IMR-90 (cell line): ENCODE results near the gene ESM1. TPM values are rescaled to one million over a fixed set of nuclear protein-coding genes. Genes with fewer than 3 reads are reported as not detected.

Source experiments
- ATAC-seq: fragments of 200-7000 bp; cut with Tn5 transposase; 2 replicates; pipeline ENCODE4 v1.9.1; 2020; ENCODE audit warnings: low read depth, mild to moderate bottlenecking, moderate library complexity
- BruUV-seq: library from RNA; stranded (reverse); fragments of 400-500 nt; replicated peaks from 2 replicates; lab custom pipeline; 2021; lab: Mats Ljungman, UMichigan
- CTCF ChIA-PET: fragments of 300-600 bp; formaldehyde crosslinking; extraction: SDS; loops from one replicate; lab custom pipeline; 2021; ENCODE audit warnings: antibody characterized with exemption; lab: Yijun Ruan, JAX
- POLR2A ChIA-PET: fragments of 300-600 bp; sonication (Branson Sonifier 250); formaldehyde crosslinking; loops from one replicate; lab custom pipeline; 2022; ENCODE audit warnings: antibody characterized with exemption; ENCODE audit not compliant: unreplicated experiment; lab: Charles Lee
- DNase-seq: peaks from one replicate; pipeline ENCODE4 v3.0.0; 2013
- H2AFZ ChIP-seq: replicated peaks from 2 replicates; pipeline ENCODE3; 2013; ENCODE audit warnings: low read length, mild to moderate bottlenecking; ENCODE audit not compliant: poor library complexity
- H2AK5ac ChIP-seq: 2 replicates; pipeline ENCODE4 v1.6.1; 2013; ENCODE audit warnings: low read depth, low read length, inconsistent platforms
- H2AK9ac ChIP-seq: replicated peaks from 2 replicates; pipeline ENCODE3; 2013; ENCODE audit warnings: mild to moderate bottlenecking, low read depth, low read length, moderate library complexity; ENCODE audit not compliant: poor library complexity
- H2BK120ac ChIP-seq: 2 replicates; pipeline ENCODE4 v1.6.1; 2013; ENCODE audit warnings: low read depth, low read length, inconsistent platforms
- H2BK15ac ChIP-seq: 3 replicates; pipeline ENCODE4 v1.6.1; 2013; ENCODE audit warnings: low read depth, low read length, inconsistent platforms
- H2BK20ac ChIP-seq: 2 replicates; pipeline ENCODE4 v1.6.1; 2013; ENCODE audit warnings: low read depth, mild to moderate bottlenecking, inconsistent platforms, low read length, moderate library complexity
- H2BK5ac ChIP-seq: 2 replicates; pipeline ENCODE4 v1.6.1; 2013; ENCODE audit warnings: mild to moderate bottlenecking, low read depth, low read length, inconsistent platforms; ENCODE audit not compliant: poor library complexity, severe bottlenecking
- H3K14ac ChIP-seq: replicated peaks from 2 replicates; pipeline ENCODE4 v1.6.1; 2013; ENCODE audit warnings: low read depth, low read length, inconsistent platforms
- H3K18ac ChIP-seq: 2 replicates; pipeline ENCODE4 v1.6.1; 2013; ENCODE audit warnings: low read depth, low read length, control low read depth
- H3K23ac ChIP-seq: 2 replicates; pipeline ENCODE4 v1.6.1; 2013; ENCODE audit warnings: low read depth, low read length, inconsistent platforms
- H3K27ac ChIP-seq: 2 replicates; pipeline ENCODE4 v1.5.1; 2013; ENCODE audit warnings: mild to moderate bottlenecking, control low read depth, low read length; ENCODE audit not compliant: insufficient read depth
- H3K27me3 ChIP-seq: 2 replicates; pipeline ENCODE4 v1.6.1; 2013; ENCODE audit warnings: low read length; ENCODE audit not compliant: control insufficient read depth, insufficient read depth
- H3K36me3 ChIP-seq: 2 replicates; pipeline ENCODE4 v1.6.1; 2013; ENCODE audit warnings: low read length, mixed read lengths; ENCODE audit not compliant: control insufficient read depth, insufficient read depth
- H3K4ac ChIP-seq: 2 replicates; pipeline ENCODE4 v1.6.1; 2013; ENCODE audit warnings: low read depth, low read length, inconsistent platforms
- H3K4me1 ChIP-seq: 2 replicates; pipeline ENCODE4 v1.6.1; 2013; ENCODE audit warnings: low read length, mixed read lengths; ENCODE audit not compliant: control insufficient read depth, insufficient read depth
- H3K4me2 ChIP-seq: 2 replicates; pipeline ENCODE4 v1.6.1; 2013; ENCODE audit warnings: low read depth, mild to moderate bottlenecking, control low read depth, low read length, moderate library complexity
- H3K4me3 ChIP-seq: 2 replicates; pipeline ENCODE4 v1.5.1; 2013; ENCODE audit warnings: low read depth, mild to moderate bottlenecking, control low read depth, low read length, moderate library complexity; ENCODE audit not compliant: insufficient read depth
- H3K56ac ChIP-seq: 2 replicates; pipeline ENCODE4 v1.6.1; 2013; ENCODE audit warnings: low read length, inconsistent platforms; ENCODE audit not compliant: insufficient read depth; ENCODE audit errors: extremely low read depth
- H3K79me1 ChIP-seq, 2 experiments: 2 replicates each; pipeline ENCODE4 v1.6.1; 2013; ENCODE audit warnings: low read length in 2 of 2, inconsistent platforms in 1 of 2, low read depth in 1 of 2
- H3K9ac ChIP-seq: 2 replicates; pipeline ENCODE4 v1.6.1; 2013; ENCODE audit warnings: low read depth, low read length, control low read depth
- H3K9me1 ChIP-seq: 2 replicates; pipeline ENCODE4 v1.6.1; 2013; ENCODE audit warnings: low read length, inconsistent platforms; ENCODE audit not compliant: insufficient read depth
- H3K9me3 ChIP-seq: 2 replicates; pipeline ENCODE4 v1.6.1; 2013; ENCODE audit warnings: low read length; ENCODE audit not compliant: control insufficient read depth, insufficient read depth
- H4K20me1 ChIP-seq: 2 replicates; pipeline ENCODE4 v1.6.1; 2013; ENCODE audit warnings: low read length, inconsistent platforms; ENCODE audit not compliant: insufficient read depth
- H4K5ac ChIP-seq: 2 replicates; pipeline ENCODE4 v1.6.1; 2013; ENCODE audit warnings: mild to moderate bottlenecking, low read depth, low read length, control low read depth
- H4K8ac ChIP-seq, 2 experiments: 2 replicates each; pipeline ENCODE4 v1.6.1; 2013; ENCODE audit warnings: low read depth in 2 of 2, low read length in 2 of 2, control low read depth in 1 of 2, inconsistent platforms in 1 of 2
- H4K91ac ChIP-seq: 2 replicates; pipeline ENCODE4 v1.6.1; 2013; ENCODE audit warnings: low read depth, low read length, inconsistent platforms; ENCODE audit not compliant: insufficient read depth
- BHLHE40 ChIP-seq: fragments of 150-350 bp; IDR thresholded peaks from 2 replicates; pipeline ENCODE4 v1.6.1; 2016; ENCODE audit warnings: mild to moderate bottlenecking, low read depth, low read length
- CEBPB ChIP-seq: IDR thresholded peaks from 2 replicates; pipeline ENCODE4 v1.6.1; 2012; ENCODE audit warnings: low read depth, low read length, improper control_type of control experiment
- CHD1 ChIP-seq: IDR thresholded peaks from 2 replicates; pipeline ENCODE4 v1.6.1; 2012; ENCODE audit warnings: low read depth, low read length, improper control_type of control experiment
- CTCF ChIP-seq: conservative IDR thresholded peaks from 2 replicates; pipeline ENCODE4 v1.5.1; 2012; ENCODE audit warnings: mild to moderate bottlenecking, low read depth, low read length, improper control_type of control experiment
- FOS ChIP-seq: fragments of 150-350 bp; IDR thresholded peaks from 2 replicates; pipeline ENCODE4 v1.6.1; 2016; ENCODE audit warnings: low read depth, low read length
- MAFK ChIP-seq: IDR thresholded peaks from 2 replicates; pipeline ENCODE4 v1.6.1; 2012; ENCODE audit warnings: low read depth, low read length, improper control_type of control experiment
- MAZ ChIP-seq: IDR thresholded peaks from 2 replicates; pipeline ENCODE4 v1.6.1; 2012; ENCODE audit warnings: low read depth, mild to moderate bottlenecking, low read length, improper control_type of control experiment, moderate library complexity, borderline replicate concordance
- MXI1 ChIP-seq: IDR thresholded peaks from 2 replicates; pipeline ENCODE4 v1.6.1; 2012; ENCODE audit warnings: low read depth, mild to moderate bottlenecking, low read length, moderate library complexity, borderline replicate concordance
- NFE2L2 ChIP-seq: fragments of 150-350 bp; IDR thresholded peaks from 2 replicates; pipeline ENCODE4 v1.6.1; 2016; ENCODE audit warnings: low read depth, mild to moderate bottlenecking, low read length
- POLR2A ChIP-seq: IDR thresholded peaks from 2 replicates; pipeline ENCODE4 v1.6.1; 2012; ENCODE audit warnings: mild to moderate bottlenecking, low read depth, low read length
- RAD21 ChIP-seq: IDR thresholded peaks from 2 replicates; pipeline ENCODE4 v1.6.1; 2012; ENCODE audit warnings: low read length, improper control_type of control experiment
- RCOR1 ChIP-seq: IDR thresholded peaks from 2 replicates; pipeline ENCODE4 v1.6.1; 2012; ENCODE audit warnings: mild to moderate bottlenecking, low read length, improper control_type of control experiment; ENCODE audit not compliant: insufficient replicate concordance
- RFX5 ChIP-seq: IDR thresholded peaks from 2 replicates; pipeline ENCODE4 v1.8.0; 2012; ENCODE audit warnings: low read depth, mild to moderate bottlenecking, low read length, moderate library complexity
- SMC3 ChIP-seq: fragments of 150-350 bp; IDR thresholded peaks from 2 replicates; pipeline ENCODE4 v1.6.1; 2016; ENCODE audit warnings: low read depth, mild to moderate bottlenecking, antibody characterized with exemption, low read length, moderate library complexity
- USF2 ChIP-seq: fragments of 150-350 bp; IDR thresholded peaks from 2 replicates; pipeline ENCODE4 v1.6.1; 2017; ENCODE audit warnings: mild to moderate bottlenecking, antibody characterized with exemption, low read length, low read depth
- WGBS, 2 experiments: methylation state at CpG; one replicate each; pipeline versions ENCODE4 v1.1.5 to v1.1.7; 2013; ENCODE audit warnings: missing lambda C conversion rate in 2 of 2; ENCODE audit not compliant: insufficient read length in 1 of 2; ENCODE audit errors: extremely low coverage in 2 of 2; 5-methylcytosine and 5-hydroxymethylcytosine counted together
- dilution Hi-C: fragments of 300-500 bp; cut with HindIII; formaldehyde crosslinking; loops from one replicate; pipeline ENCODE4 v1.14.3; 2018; ENCODE audit warnings: low sequenced_read_pairs; ENCODE audit not compliant: unreplicated experiment
- in situ Hi-C: fragments of 300-500 bp; cut with MboI; formaldehyde crosslinking; loops from 3 replicates; pipeline ENCODE4 v1.14.3; 2019; ENCODE audit warnings: low sequenced_read_pairs, inconsistent platforms, mixed read lengths
- intact Hi-C: fragments of 100-400 bp; cut with micrococcal nuclease; formaldehyde crosslinking; loops from 2 replicates; pipeline ENCODE4 v1.10.0; 2022
- polyA plus RNA-seq, 3 experiments: library from polyadenylated mRNA; depleted of rRNA; stranded (reverse); fragments of >200 nt; gene quantifications; 2 replicates each; pipeline ENCODE4 v1.2.3, GENCODE V29; 2012; ENCODE audit warnings: low replicate concordance in 1 of 3
- total RNA-seq: library from RNA; depleted of rRNA; stranded (reverse); fragments of >200 nt; gene quantifications from 2 replicates; pipeline ENCODE4 v1.2.3, GENCODE V29; 2012
- TF ChIP-seq, protein P1 (sequence below): fragments of 150-350 bp; IDR thresholded peaks from 2 replicates; pipeline ENCODE4 v1.6.1; 2016; ENCODE audit warnings: low read depth, mild to moderate bottlenecking, low read length, moderate library complexity, borderline replicate concordance

The ESM1 gene
- total and polyA plus RNA-seq, 2 of the 4 experiments (the other 2 are of a cell fraction), result 7.1 to 10.2 TPM

DNA sequence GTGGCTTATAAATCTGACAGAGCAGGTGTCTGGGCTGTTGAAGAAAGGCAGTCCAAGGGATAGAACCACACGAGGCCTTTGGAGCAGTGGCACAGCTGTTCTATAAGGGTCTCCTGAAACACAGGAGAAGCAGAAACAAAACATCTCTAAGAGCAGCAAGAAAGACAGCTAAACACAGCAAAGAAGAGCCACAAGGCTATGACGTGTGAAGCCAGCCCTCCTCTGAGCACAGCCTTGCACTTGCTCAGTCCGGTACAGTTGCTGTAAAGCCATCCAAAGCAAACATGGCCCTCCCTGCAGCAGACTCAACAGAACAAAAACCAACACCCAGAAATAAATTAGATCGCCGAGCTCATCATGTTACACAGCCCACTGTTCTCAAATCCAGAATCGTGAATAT is 36.0 kb upstream of the ESM1 start:
- H4K8ac ChIP-seq, result no peak overlapping the region
- no peak overlapping the region for H3K4ac ChIP-seq
- no peak overlapping the region for H4K5ac ChIP-seq
- 88% methylated on average over 4 of the region's 6 CpGs; no CpG with 5 or more reads in 1 of the 2 experiments for WGBS, 2 experiments
- H2BK15ac ChIP-seq, result no peak overlapping the region
- H3K14ac ChIP-seq, result no peak overlapping the region
- ChIA-PET CTCF (no interaction called here), POLR2A (no interaction called here)
- DNase-seq (no peak), ATAC-seq (no peak)
- H3K36me3 ChIP-seq, result no peaks in the 10 kb centered on the region
- BruUV-seq, result no TSS peak
- H2BK5ac ChIP-seq, result no peak overlapping the region
- no peak overlapping the region for H2AK5ac ChIP-seq
- no peaks in the 10 kb centered on the region for H3K9me3 ChIP-seq
- no peak for TF ChIP-seq CHD1
- no peak for TF ChIP-seq RCOR1
- TF ChIP-seq NFE2L2, result no peak
- no peak for TF ChIP-seq FOS
- TF ChIP-seq, protein P1, sequence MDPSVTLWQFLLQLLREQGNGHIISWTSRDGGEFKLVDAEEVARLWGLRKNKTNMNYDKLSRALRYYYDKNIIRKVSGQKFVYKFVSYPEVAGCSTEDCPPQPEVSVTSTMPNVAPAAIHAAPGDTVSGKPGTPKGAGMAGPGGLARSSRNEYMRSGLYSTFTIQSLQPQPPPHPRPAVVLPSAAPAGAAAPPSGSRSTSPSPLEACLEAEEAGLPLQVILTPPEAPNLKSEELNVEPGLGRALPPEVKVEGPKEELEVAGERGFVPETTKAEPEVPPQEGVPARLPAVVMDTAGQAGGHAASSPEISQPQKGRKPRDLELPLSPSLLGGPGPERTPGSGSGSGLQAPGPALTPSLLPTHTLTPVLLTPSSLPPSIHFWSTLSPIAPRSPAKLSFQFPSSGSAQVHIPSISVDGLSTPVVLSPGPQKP, result no peak
- TF ChIP-seq RAD21, result no peak
- no peak for TF ChIP-seq USF2
- TF ChIP-seq MXI1, result no peak
- TF ChIP-seq BHLHE40, result no peak
- no peak for TF ChIP-seq RFX5
- no peak for TF ChIP-seq MAZ
- no peak for TF ChIP-seq CTCF
- TF ChIP-seq SMC3, result no peak
- TF ChIP-seq POLR2A, result no peak
- no peak for TF ChIP-seq CEBPB
- no peak for TF ChIP-seq MAFK
- no peaks in the 10 kb centered on the region for H3K79me1 ChIP-seq
- no peak overlapping the region for H2BK20ac ChIP-seq
- H4K20me1 ChIP-seq, result no peaks in the 10 kb centered on the region
- intact Hi-C loops (no loop called here), dilution Hi-C loops (no loop called here), in situ Hi-C loops (no loop called here)
- no peak overlapping the region for H3K9ac ChIP-seq
- H3K27ac ChIP-seq, result no peak overlapping the region
- H3K18ac ChIP-seq, result no peak overlapping the region
- H2AFZ ChIP-seq, result peak overlapping the region; percentile 48
- no peak overlapping the region for H2BK120ac ChIP-seq
- H3K4me3 ChIP-seq, result no peak overlapping the region
- no peaks in the 10 kb centered on the region for H3K4me1 ChIP-seq
- no peak overlapping the region for H3K56ac ChIP-seq
- no peaks in the 10 kb centered on the region for H3K9me1 ChIP-seq
- H3K4me2 ChIP-seq, result no peak overlapping the region
- H4K91ac ChIP-seq, result no peak overlapping the region
- H3K27me3 ChIP-seq, result peaks cover 13% of the 10 kb centered on the region
- H3K23ac ChIP-seq, result no peak overlapping the region
- H2AK9ac ChIP-seq, result no peak overlapping the region
